ENCODE measurements around the gene FIBP.
A peak's percentile ranks its signal among the peaks of the same experiment; 100 is the strongest.

FIBP gene

GRCh38 chr11:65882120-65883057, 5.9 kb downstream of the FIBP start:
- no peak for DNase-seq (ENCODE audit: low read depth)
- H3K4me3 ChIP-seq (ENCODE audit: low read length): no peak overlapping the region
- TF ChIP-seq CTCF (conservative IDR thresholded peaks at IDR 0.05; ENCODE audit: low read depth, low read length): no peak

- TF ChIP-seq CTCF (conservative IDR thresholded peaks at IDR 0.05; ENCODE audit: low read depth, low read length): no peak
- no peak overlapping the region for H3K4me3 ChIP-seq (ENCODE audit: low read length)
- no peak for DNase-seq (ENCODE audit: low read depth)
Observed at GRCh38 chr11:65880844-65881421, 7.3 kb downstream of the FIBP start.

GRCh38 chr11:65880027-65880426, 8.2 kb downstream of the FIBP start:
- no peak overlapping the region for H3K4me3 ChIP-seq (ENCODE audit: low read length)
- no peak for DNase-seq (ENCODE audit: low read depth)
- no peak for TF ChIP-seq CTCF (conservative IDR thresholded peaks at IDR 0.05; ENCODE audit: low read depth, low read length)

GRCh38 chr11:65879617-65880016, 8.7 kb downstream of the FIBP start, which contains the start of gene CTSW:
Gene CTSW, plus strand, starts transcription at chr11:65879837. Its CDS starts 18 bp downstream, at chr11:65879855.
- H3K4me3 ChIP-seq (ENCODE audit: low read length): no peak within 1 kb of the TSS
- TF ChIP-seq CTCF (conservative IDR thresholded peaks at IDR 0.05; ENCODE audit: low read depth, low read length): no peak
- DNase-seq (ENCODE audit: low read depth): no peak

GRCh38 chr11:65873318-65874156, 14.7 kb downstream of the FIBP start:
- TF ChIP-seq CTCF (conservative IDR thresholded peaks at IDR 0.05; ENCODE audit: low read depth, low read length): no peak
- H3K4me3 ChIP-seq (ENCODE audit: low read length): peak overlapping the region; percentile 75
- peak; percentile 48 for DNase-seq (ENCODE audit: low read depth)

GRCh38 chr11:65872586-65873317, 15.5 kb downstream of the FIBP start, which contains the start of gene EFEMP2:
Gene EFEMP2, minus strand, starts transcription at chr11:65872800. Its CDS starts 446 bp downstream, at chr11:65872354.
- DNase-seq (ENCODE audit: low read depth): no peak
- TF ChIP-seq CTCF (conservative IDR thresholded peaks at IDR 0.05; ENCODE audit: low read depth, low read length): no peak
- H3K4me3 ChIP-seq (ENCODE audit: low read length): peak within 1 kb of the TSS; percentile 75
